HG02884 (cell line): ENCODE data around the gene AKT1S1.
"Not testable (repeated sequence)": the region's sequence is repeated elsewhere in the genome, so short reads cannot be mapped to it uniquely, and the experiment has no call there.

Experiments used
- ATAC-seq: cut with Tn5 transposase; IDR thresholded peaks from one replicate; pipeline ENCODE4 v1.9.1; 2021; ENCODE audit warnings: mild to moderate bottlenecking, moderate library complexity; ENCODE audit not compliant: unreplicated experiment

AKT1S1 gene

GRCh38 chr19:49840736-49841249, 36.4 kb downstream of the AKT1S1 start:
- no peak for ATAC-seq

DNA sequence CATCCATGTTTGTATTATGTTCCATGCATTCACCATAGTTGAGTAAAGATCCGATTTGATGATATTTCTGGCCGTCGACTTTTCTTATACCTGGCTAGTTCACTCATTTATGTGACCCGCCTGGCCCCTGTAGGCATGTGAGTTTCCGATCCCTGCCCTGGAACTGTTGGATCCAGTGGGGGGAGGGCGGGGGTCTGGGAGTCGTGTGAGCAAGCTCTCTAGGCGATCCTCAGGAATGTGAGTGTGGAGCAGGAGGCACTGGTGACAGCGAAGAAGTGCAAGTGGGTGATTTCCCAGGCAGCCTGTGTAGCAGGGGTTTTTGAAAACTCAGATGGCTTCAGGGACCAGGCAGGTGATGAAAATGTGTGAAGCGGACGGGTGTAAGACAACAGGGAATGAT, 36.8 kb downstream of the AKT1S1 start:
- no peak for ATAC-seq

- no peak for ATAC-seq
Measured at GRCh38 chr19:49839713-49840112, 37.4 kb downstream of the AKT1S1 start.

GRCh38 chr19:49838885-49839588, 38.1 kb downstream of the AKT1S1 start:
- ATAC-seq, result no peak

- no peak for ATAC-seq
Measured at GRCh38 chr19:49837425-49837824, 39.7 kb downstream of the AKT1S1 start.

GRCh38 chr19:49837009-49837310, 40.2 kb downstream of the AKT1S1 start:
- ATAC-seq, result no peak

DNA sequence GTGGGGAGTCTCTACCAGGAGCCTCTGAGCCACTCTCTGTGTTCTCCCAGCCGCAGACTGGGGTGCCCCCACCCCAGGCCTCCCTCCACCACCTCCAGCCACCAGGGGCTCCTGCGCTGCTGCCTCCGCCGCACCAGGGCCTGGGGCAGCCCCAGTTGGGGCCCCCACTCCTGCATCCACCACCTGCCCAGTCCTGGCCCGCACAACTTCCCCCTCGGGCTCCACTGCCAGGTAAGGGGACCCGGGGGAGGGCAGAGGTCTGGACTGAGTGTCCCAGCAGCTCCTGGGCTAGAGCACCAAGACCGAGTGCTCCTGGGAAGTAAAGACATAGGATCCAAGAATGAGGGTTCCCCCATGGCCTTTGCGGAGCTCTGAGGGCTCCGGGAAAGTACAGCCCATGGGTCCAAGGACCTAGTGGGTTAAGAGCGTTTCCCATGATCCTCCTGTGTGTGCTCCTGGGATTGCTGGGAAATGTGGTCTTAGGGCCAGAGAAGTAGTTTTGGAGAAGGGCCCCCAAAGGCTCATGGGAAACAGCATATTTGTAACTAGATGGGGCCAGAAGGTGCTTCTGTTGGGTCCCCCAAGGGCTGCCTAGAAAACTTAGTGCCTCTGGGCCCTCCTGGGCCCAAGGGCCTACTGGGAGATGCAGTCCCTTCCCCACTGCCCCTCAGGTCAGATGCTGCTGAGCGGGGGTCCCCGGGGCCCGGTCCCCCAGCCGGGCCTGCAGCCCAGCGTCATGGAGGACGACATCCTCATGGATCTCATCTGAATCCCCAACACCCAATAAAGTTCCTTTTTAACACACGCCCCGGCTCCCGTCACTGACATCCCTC, 40.8 kb downstream of the AKT1S1 start:
- no peak for ATAC-seq

DNA sequence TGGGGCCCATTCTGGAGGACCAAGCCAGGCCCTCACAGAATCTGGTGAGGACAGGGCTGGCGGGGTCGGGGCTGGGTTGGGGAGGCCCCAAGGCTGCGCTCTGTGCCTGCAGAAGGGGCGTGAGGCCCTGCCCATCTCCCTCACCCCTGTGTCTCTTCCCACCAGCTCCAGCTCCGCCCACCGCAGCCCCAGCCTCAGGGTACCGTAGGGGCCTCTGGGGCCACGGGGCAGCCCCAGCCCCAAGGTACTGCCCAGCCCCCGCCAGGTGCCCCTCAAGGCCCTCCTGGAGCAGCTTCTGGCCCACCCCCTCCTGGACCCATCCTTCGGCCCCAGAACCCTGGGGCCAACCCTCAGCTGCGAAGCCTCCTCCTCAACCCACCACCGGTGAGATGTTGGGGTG, 41.6 kb downstream of the AKT1S1 start:
- ATAC-seq, result no peak

DNA sequence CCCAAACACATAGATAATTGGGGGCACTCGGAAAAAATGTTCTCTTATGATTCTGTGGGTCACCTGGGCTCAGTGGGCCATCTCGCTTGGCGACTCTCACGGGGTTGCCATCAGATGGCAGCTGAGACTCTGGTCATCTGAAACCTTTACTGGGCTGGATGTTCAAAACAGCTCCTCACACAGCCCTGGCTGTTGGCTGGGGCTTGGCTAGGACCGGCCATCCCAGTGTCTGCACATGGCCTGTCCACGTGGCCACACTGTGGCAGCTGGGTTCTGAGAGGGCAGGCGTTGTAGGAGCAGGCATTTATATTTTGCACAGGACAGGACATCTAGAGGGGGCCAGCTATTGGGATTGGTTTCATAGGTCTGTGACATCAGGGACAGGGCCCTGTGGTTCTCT, 43.6 kb downstream of the AKT1S1 start:
- no peak for ATAC-seq

- no peak for ATAC-seq
Measured at GRCh38 chr19:49832556-49832955, 44.6 kb downstream of the AKT1S1 start.

DNA sequence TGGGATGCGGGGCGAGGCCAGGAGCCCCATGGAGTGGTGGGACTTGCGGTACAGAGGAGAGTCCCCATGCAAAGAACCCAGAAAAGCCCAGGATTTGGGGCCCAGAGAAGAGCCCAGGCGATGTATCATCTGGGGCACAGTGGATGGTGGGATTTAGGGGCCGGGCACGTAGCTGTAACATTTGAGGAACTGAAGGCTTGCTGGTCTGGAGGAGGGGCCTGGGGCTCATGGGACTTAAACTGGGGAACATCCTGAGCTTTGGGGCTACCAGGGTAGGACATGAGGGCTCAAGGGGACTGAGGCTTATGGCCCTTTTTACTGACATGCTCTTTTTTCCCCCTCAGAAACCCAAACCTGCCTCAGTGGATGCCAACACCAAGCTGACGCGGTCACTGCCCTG, 45.6 kb downstream of the AKT1S1 start:
- ATAC-seq, result no peak

DNA sequence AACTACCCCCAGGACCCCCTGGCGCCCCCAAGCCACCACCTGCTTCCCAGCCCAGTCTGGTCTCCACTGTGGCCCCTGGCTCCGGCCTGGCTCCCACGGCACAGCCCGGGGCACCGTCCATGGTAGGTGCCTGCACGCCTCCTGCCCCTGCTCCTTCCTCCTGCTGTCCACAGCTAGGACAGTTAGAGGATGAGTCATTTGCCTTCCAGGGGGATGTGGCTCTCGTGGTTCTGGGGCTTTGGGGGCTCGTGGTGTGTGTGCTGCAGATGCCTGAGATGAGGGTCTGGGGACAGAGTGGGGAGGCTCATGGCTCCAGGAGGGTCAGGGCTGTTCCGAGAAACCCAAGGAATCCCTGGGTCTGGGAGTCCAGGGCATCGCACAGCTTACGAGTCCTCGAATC, 46.4 kb downstream of the AKT1S1 start:
- ATAC-seq, result no peak

DNA sequence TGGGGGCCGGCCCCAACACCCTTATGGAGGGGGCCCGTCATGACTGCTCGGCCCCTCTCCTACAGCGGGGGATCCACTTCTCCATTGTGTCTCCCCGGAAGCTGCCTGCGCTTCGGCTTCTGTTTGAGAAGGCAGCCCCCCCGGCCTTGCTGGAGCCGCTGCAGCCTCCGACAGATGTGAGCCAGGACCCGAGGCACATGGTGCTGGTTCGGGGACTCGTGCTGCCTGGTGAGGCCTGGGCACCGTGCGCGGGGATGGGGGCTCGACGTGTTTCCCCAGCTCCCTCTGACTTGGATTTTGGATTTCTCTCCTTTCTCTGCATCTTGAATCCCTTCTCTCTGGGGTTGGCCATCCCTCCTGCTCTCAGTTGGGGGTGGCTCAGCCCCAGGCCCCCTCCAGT, 47.4 kb downstream of the AKT1S1 start:
- no peak for ATAC-seq

GRCh38 chr19:49829200-49829599, 48.0 kb downstream of the AKT1S1 start:
- ATAC-seq, result no peak

DNA sequence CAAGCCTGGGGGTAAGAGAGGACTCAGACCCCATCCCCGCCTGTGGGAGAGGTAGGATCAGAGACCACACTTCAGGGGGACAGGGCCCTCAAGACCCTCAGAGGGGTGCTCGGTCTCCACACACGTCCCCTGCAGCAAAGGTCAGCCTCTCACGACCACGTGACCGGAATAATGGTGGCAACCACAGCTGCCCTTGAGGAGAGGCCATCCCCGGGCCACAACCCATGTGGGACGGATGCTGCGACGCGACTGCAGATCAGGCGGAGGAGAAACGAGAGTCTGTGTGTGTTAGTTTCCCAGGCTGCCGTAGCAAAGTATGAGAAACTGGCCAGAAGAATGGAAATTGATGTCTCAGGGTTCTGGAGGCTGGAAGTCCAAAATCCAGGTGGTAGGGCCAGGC, 50.1 kb downstream of the AKT1S1 start:
- ATAC-seq, result no peak

GRCh38 chr19:49824662-49825061, 52.5 kb downstream of the AKT1S1 start:
- ATAC-seq, result no peak

- ATAC-seq, result no peak
Measured at GRCh38 chr19:49823472-49823871, 53.7 kb downstream of the AKT1S1 start.

DNA sequence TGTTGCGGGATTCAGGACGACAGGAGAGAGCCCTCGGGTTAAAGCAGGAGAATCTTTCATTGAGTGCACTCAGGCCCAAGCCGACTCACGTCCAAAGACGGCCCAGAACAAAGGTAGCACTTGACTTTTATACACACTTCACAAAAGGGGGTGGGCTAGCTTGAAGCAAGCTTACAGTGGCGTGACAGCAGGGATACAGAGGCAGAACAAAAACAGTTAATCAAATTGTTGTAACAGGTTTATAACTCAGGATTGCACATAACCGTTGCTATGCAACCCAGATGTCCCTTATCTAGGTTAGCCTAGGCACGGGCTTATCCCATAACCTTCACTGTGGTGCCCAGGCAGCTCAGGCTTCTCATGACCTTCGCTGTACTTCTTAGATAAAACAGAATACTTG, 57.0 kb downstream of the AKT1S1 start:
- no peak for ATAC-seq

GRCh38 chr19:49819452-49820115, 57.6 kb downstream of the AKT1S1 start:
- ATAC-seq, result not testable (repeated sequence)
